ENCODE data around the gene UFC1.

UFC1 gene

GRCh38 chr1:161166669-161167548, 13.1 kb downstream of the UFC1 start:
- DNase-seq (ENCODE audit: low read depth) = no peak
- H3K4me3 ChIP-seq (ENCODE audit: control insufficient read depth, low read depth, low read length) = peak overlapping the region; percentile 81
- TF ChIP-seq, protein P1, sequence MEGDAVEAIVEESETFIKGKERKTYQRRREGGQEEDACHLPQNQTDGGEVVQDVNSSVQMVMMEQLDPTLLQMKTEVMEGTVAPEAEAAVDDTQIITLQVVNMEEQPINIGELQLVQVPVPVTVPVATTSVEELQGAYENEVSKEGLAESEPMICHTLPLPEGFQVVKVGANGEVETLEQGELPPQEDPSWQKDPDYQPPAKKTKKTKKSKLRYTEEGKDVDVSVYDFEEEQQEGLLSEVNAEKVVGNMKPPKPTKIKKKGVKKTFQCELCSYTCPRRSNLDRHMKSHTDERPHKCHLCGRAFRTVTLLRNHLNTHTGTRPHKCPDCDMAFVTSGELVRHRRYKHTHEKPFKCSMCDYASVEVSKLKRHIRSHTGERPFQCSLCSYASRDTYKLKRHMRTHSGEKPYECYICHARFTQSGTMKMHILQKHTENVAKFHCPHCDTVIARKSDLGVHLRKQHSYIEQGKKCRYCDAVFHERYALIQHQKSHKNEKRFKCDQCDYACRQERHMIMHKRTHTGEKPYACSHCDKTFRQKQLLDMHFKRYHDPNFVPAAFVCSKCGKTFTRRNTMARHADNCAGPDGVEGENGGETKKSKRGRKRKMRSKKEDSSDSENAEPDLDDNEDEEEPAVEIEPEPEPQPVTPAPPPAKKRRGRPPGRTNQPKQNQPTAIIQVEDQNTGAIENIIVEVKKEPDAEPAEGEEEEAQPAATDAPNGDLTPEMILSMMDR (conservative IDR thresholded peaks at IDR 0.05; ENCODE audit: control insufficient read depth, insufficient read depth, low read depth, low read length) = no peak

DNA sequence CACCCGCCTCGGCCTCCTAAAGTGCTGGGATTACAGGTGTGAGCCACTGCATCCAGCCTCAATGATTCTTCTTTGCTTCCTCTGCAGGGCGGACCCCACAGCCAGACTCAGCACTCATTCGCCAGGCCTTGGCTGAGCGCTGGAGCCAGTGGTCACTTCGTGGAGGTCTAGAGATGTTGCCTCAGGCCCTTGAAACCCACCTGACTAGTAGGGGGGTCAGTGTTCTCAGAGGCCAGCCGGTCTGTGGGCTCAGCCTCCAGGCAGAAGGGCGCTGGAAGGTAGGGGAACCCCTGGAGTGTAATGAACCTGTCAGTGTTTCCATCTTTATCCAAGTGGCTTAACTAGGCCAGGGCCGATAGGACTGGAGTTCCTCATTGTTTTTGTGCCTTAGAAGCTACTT, 15.1 kb downstream of the UFC1 start:
- H3K4me3 ChIP-seq (ENCODE audit: control insufficient read depth, low read depth, low read length) = no peak overlapping the region
- TF ChIP-seq, protein P1 (conservative IDR thresholded peaks at IDR 0.05; ENCODE audit: control insufficient read depth, insufficient read depth, low read depth, low read length) = no peak
- DNase-seq (ENCODE audit: low read depth) = no peak

- peak; percentile 38 for DNase-seq (ENCODE audit: low read depth)
Observed at GRCh38 chr1:161171191-161171590, 17.4 kb downstream of the UFC1 start.

DNA sequence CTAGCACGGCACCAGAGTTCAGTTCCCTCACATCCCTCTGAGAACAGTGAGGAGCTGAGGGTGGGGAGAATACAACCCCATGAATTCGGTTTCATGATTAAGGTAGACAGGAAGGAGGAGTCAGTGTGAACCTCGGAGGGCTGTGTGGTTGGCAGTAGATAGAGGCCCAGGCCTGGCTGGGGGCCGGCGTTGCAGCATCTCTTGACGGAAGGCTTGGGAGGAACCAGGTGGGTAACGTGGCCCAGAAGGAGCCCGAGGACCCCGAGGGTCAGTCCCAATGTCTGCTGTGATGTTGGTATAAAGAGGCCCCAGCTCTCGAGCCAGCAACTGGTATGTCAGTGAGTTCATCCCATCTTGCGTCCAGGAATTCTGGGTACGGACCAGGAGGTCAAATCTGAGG, 17.9 kb downstream of the UFC1 start:
- TF ChIP-seq, protein P1 (conservative IDR thresholded peaks at IDR 0.05; ENCODE audit: control insufficient read depth, insufficient read depth, low read depth, low read length) = no peak
- H3K4me3 ChIP-seq (ENCODE audit: control insufficient read depth, low read depth, low read length) = no peak overlapping the region
- DNase-seq (ENCODE audit: low read depth) = no peak

More at GRCh38 chr1:161171191-161171590, 17.4 kb downstream of the UFC1 start:
- no peak overlapping the region for H3K4me3 ChIP-seq (ENCODE audit: control insufficient read depth, low read depth, low read length)
- TF ChIP-seq, protein P1 (conservative IDR thresholded peaks at IDR 0.05; ENCODE audit: control insufficient read depth, insufficient read depth, low read depth, low read length) = peak; percentile 41

- TF ChIP-seq, protein P1 (conservative IDR thresholded peaks at IDR 0.05; ENCODE audit: control insufficient read depth, insufficient read depth, low read depth, low read length) = no peak
- H3K4me3 ChIP-seq (ENCODE audit: control insufficient read depth, low read depth, low read length) = no peak overlapping the region
- DNase-seq (ENCODE audit: low read depth) = no peak
Observed at GRCh38 chr1:161172349-161172748, 18.6 kb downstream of the UFC1 start.

DNA sequence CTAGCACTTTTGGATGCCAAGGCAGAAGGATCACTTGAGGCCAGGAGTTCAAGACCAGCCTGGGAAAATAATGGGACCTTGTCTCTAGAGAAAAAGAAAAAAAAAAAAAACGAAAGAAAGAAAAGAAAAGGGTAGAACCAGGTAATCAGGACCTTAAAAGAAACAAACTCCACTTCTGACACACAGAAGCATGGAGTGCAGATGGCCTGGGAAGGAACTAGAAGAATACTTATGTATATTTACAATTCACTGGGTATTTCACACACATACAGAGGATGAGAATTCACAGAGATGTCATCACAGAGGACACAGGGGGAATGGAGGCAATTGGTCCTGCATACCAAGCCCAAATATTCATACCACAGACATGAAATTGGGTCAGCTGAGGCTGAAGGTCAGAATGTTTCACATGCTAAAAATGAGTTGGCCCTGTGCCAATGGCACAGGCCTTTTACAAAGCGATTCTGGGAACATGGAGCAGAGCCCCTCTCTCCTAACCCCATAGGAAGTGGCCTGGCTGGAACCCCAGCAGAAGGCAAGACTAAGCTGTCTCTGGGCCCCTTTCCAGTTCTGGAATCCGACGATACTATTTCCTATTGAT, 19.1 kb downstream of the UFC1 start:
- H3K4me3 ChIP-seq (ENCODE audit: control insufficient read depth, low read depth, low read length) = no peak overlapping the region
- DNase-seq (ENCODE audit: low read depth) = peak; percentile 100

More for the DNA sequence above, 19.1 kb downstream of the UFC1 start:
- TF ChIP-seq, protein P1 (conservative IDR thresholded peaks at IDR 0.05; ENCODE audit: control insufficient read depth, insufficient read depth, low read depth, low read length) = no peak

Measured in fibroblast of mammary gland (primary cell).